AML-193 (cell line): ENCODE data around the gene TACR2.
A peak's percentile ranks its signal among the peaks of the same experiment; 100 is the strongest.

Experiments
- DNase-seq, 2 experiments: peaks; one replicate each; lab custom pipeline; 2025; lab: John Stamatoyannopoulos, UW

Gene TACR2

DNA sequence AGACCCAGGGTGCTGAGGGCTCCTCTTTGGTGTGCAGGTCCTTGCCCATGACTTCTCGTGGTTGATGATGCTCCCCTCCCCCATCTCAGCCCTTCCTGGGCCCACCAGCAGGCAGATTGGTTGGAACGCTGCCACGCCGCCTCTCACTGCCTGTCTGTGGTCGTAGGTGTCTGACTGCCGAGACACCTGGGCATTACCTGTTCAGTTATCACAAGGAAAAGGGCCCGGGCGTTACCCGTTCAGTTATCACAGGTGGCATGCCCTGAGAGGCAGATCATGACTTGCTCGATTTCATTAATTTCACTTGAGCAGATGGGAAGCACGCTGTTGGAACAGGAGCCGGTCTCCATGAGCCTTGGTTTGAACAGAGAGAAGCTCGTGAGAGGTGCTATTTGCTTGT lies 42.5 kb downstream of the TACR2 start:
- no peak for DNase-seq

DNA sequence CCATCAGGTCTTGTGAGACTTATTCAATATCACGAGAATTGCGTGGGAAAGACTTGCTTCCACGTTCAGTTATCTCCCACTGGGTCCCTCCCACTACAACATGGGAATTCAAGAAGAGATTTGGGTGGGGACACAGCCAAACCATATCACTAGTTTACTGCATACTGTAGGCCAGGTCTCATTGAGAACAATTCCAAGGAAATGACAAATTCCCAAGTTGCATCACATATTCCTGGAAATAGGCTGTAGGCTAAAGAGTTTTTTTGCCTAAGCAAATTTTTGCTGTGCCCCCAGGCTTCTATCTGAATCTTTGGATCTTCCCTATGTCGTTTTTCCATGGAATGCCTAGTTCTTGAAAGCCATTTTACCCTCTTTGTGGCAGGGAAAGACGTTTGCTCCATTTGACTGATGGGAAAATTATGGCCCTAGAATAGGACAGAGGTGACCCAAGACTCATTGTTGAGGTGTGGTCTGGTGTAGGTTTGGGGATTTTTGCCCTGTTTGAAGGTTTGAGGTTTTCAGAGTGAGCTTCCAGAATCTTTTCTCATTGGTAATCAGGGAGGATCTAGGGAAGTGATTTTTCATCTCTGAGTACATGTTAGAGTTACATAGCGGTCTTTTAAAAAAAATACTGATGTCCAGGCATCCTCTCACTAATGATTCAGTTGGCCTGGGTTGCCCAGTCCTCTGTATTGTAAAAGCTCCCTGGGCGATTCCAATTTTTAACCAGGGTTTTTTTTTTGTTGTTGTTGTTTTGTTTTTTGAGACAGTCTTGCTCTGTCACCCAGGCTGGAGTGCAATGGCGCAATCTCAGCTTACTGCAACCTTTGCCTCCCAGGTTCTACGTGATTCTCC lies 44.4 kb downstream of the TACR2 start:
- DNase-seq, result no peak

DNA sequence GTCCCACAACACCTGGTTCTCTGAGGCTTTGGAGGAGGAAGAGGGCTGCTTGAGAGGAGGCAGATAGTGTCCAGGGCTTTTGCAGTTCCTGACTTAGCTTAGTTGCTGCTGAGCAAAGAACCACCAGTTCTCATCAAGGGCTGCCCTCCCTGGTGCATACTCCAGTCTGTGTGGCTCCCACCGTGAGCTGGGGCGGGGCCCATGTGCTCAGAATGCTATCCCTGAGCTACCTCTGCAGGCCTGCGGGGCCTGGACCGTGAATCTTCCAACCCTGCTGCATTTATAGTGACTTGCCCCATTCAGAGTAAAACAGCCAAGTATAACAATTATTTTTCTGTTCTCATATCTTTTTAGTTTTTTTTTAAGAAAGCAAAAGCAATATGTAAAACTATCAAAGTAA lies 49.2 kb downstream of the TACR2 start:
- no peak for DNase-seq

DNA sequence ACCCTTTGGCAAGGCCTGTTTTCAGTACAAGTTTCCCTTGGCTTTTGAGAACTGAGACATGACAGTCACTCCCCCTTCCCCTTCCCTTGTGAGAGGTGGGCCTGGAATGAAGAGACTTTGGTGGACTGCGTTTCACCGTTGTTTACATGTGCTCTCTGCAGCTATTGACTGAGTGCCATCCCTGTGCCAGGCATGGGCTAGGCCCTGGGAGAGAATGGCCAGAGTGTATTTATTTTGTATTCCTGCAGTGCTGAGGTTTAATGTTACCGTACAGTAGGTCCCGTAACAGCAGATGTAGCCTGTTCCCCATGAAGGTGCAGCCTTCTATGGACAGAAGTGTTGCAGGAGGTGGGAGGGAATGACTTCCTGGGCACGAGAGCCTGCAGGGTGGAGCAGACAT lies 50.0 kb downstream of the TACR2 start:
- no peak for DNase-seq

DNA sequence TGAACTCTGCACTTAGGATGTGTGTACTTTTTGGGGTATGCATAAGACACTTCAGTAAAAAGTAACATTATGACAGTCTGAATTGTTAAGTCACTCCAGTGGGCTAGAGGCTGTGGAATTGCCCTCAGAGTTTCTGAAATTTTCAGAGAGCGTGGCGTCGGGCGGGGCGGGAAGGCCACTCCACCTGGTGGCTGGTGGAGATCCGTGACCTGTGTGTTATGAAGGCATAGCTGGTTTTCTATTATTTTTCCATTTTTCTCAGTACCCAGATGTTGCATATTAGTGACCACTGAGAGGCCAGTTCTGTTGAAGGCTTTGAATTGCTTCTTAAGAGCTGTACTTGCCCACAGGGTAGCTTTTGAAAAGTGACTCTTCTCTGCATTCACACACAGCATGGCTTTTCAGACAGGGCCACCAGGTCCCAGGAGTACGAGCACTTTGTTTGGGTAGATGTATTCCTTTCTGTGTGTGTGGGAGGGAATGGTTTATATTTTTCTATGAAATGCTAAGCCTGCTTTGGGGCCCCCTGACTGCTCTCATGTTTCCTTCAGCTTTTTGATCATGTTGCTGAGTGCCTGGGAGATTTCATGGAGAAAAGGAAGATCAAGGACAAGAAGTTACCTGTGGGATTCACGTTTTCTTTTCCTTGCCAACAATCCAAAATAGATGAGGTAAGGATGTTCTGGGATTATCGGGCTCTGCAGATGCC lies 52.3 kb downstream of the TACR2 start:
- no peak for DNase-seq

DNA sequence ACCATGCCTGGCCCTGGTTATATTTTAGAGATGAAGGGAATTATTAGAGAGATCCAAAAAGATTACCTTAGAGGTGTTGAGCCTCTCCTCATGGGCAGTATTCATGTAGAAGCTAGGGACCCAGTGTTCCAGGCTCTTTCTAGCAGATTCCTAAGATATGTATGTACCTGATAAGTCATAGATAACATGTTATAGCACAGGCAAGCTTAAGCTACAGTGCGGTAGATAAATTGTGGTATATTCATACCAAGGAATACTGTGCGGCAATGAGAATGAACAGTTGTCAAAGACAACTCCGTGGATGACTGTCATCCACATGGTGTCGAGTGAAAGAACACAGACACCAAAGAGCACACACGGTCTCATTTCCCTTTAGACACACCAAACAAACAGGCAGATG lies 53.1 kb downstream of the TACR2 start:
- no peak for DNase-seq

DNA sequence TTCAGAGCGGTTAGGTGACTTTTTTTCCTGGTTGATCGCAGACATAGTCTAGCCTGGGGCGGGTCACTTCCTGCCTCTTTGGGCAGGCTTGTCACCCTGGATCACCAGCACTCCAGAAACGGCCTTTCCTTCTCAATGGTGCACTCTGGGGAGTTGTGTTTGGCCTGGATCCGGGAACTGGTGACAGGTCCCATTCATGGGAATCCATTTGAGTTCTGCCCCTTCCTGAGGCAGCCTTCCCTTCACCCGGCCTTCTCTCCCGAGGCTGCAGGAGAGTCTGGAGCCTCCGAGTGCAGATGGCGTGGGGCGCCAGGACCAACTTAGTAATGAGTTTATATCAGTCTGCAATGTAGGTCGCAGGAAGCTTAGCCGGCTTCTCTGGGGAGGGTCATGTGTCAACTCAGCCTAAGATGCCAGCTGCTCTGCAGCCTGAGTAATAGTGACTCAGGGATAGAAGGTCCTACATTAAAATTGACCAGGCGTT lies 54.2 kb downstream of the TACR2 start:
- no peak for DNase-seq

DNA sequence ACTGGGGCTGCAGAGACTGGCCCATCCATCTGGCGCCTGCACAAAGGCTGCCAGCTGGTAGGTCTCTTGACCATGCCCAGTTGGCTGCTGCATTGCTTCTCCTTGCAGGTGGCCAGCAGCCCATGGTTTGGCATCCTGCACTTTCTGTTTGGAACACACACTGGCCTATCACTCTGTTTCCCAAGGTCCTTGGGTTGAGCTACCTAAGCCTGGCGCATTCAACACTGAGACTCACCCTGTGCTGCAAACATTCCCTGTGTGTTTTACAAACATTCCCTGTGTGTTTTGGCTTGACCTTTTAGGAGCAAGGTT lies 55.5 kb downstream of the TACR2 start:
- no peak for DNase-seq

DNA sequence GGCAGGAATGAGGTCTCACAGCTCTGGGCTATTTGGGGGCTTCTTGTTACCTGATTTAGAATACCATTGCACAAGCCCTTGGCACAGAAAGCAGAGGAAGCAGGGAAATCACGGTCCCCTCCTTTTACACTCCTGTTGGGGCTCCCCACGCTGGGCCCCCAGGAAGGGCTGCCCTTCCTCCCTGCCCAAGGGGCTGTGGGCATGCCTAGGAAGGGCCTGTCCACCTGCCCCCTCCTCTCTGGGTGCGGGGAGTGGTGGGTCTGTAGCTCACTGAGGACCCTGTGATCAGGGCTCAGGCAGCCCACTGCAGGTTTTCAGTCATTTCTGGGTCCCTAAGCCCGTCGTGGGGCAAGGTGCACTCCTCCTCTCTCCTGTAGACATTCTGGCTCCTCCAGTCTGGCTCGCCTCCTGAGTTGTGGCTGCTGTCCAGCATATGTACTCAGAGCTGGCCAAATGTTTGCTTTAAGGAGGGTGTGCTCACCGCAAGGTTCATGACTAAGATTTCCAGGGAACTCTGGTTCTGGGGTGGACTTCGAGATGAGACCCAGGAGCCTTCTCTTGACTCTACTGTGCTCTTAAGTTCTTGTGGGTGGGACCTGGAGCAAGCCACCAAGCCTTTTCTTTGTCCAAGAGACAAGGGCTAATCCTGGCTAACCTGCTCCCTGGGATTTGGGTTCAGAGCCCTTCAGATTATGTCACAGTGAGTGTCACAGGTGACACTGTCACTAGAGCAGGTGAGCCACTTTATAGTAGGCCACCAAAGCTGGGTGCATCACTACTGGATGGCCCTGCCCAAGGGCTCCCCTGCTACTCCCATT lies 56.0 kb downstream of the TACR2 start:
- DNase-seq, result no peak

DNA sequence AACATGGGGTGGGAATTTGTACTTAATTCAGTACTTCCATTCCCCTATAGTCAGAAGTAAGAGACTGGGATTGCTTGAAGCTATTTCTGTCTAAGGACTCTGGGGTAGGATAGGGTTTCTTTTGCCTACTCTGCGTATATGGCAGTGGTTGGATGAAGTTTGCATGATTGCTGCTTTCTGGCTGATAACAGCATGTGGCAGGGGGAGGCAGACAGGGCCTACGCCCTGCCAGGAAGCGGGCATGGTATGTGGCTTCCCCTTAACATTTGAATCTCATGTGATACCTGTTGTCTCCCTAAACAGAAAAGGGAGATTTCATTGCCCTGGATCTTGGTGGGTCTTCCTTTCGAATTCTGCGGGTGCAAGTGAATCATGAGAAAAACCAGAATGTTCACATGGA lies 57.1 kb downstream of the TACR2 start:
- DNase-seq, result no peak

DNA sequence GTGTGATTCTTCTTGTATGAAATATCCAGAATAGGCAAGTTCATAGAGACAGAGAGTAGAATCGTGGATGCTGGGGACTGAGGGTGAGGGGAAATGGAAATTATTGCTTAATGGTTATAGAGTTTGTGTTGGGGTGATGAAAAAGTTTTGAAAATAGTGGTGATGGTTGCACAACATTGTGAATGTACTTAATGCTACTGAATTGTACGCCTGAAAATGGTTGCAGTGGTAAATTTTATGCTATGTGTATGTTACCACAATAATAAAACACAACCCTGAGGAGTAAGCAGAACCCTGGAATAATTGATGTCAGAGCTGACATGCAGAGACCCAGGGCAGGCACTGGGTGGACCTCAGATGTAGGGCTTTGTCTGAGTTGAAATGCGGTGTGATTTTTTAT lies 57.6 kb downstream of the TACR2 start:
- DNase-seq, result peak; percentile 86 to 90

DNA sequence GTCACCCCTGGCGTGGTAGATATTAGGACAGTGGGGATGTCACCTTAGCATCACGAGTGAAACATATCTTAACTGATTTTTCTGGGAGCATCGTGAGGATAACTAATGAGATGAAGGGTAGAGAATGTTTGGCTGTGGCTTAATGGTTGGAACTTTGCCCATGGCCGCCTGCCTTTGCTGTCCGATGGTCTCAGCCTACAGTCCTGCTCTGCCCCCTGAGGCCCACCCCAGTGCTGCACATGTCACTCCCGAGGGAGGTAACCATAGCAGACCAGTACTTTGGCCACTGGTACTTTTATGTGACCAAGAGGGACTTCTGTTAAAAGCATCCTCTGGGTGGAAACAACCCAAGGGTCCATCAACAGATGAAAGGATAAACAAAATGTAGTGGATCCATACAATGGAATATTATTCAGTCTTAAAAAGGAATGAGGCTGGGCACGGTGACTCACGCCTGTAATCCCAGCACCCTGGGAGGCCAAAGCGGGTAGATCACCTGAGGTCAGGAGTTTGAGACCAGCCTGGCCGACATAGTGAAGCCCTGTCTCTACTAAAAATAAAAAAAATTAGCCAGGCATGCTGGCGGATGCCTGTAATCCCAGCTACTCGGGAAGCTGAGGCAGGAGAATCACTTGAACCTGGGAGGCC lies 58.4 kb downstream of the TACR2 start:
- no peak for DNase-seq

DNA sequence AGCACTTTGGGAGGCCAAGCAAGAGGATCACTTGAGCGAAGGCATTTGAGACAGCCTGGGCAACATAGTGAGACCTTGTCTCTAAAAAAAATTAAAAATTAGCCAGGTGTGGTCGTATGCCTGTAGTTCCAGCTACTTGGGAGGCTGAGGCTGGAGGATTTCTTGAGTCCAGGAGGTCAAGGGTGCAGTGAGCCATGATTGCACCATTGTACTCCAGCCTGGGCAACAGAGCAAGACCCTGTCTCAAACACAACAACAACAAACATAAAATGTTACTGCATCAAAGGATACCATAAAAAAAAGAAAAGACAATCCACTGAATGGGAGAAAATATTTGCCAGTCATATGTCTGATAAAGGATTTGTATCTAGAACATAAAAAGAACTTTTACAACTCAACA lies 60.5 kb downstream of the TACR2 start:
- no peak for DNase-seq

DNA sequence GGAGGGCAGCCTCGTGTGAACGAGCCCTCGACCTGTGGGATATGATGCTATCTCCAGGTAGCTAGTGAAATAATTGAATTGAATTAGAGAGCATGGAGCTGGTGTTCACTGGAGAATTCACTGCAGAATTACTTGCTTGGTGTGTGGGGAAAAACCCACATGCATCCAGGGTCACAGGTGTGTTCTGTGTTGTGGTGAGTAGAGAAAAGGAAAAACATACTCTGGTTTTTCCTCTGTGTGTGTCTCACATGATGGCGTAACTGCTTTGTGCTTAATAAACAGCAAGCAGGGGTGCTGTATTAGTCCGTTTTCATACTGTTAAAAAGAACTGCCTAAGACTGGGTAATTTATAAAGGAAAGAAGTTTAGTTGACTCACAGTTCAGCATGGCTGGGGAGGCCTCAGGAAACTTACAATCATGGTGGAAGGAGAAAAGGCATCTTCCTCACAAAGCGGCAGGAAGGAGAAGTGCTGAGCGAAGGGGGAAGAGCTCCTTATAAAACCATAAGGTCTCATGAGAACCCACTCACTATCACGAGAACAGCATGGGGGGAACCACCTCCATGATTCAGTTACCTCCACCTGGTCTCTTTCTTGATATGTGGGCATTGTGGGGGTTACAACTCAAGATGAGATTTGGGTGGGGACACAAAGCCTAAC lies 62.6 kb downstream of the TACR2 start:
- no peak for DNase-seq
